ENCODE data around the gene SRRM2.

DNA sequence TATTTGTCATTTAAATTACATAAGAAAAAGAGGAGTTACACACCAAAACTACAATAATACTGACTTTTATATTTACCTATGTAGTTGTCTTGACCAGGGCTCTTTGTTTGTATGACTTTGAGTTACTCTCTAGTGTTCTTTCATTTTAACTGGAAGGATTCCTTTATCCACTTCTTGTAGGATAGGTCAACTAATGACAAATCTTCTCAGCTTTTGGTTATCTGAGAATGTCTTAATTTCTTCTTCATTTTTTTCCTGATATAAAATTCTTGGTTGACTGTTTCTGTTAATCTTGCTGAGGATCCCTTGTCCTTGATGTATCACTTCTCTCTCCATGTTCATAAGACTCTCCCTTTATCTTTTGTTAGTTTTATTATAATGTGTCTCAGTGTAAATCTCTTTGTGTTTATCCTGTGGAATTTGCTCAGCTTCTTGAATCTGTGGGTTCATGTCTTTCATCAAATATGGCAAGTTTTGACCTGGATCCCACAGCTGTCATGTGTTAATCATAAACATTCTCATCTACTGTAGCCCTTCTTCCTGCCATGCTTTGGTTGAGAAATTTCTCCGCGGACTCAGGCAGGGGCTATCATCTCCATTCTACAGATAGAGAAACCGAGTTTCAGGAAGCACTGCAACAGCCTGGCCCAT lies 51.2 kb downstream of the SRRM2 start:
- no peak for TF ChIP-seq GABPA (IDR thresholded peaks at IDR 0.05; ENCODE audit: low read depth)
- TF ChIP-seq, protein P1, sequence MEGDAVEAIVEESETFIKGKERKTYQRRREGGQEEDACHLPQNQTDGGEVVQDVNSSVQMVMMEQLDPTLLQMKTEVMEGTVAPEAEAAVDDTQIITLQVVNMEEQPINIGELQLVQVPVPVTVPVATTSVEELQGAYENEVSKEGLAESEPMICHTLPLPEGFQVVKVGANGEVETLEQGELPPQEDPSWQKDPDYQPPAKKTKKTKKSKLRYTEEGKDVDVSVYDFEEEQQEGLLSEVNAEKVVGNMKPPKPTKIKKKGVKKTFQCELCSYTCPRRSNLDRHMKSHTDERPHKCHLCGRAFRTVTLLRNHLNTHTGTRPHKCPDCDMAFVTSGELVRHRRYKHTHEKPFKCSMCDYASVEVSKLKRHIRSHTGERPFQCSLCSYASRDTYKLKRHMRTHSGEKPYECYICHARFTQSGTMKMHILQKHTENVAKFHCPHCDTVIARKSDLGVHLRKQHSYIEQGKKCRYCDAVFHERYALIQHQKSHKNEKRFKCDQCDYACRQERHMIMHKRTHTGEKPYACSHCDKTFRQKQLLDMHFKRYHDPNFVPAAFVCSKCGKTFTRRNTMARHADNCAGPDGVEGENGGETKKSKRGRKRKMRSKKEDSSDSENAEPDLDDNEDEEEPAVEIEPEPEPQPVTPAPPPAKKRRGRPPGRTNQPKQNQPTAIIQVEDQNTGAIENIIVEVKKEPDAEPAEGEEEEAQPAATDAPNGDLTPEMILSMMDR (IDR thresholded peaks at IDR 0.05; ENCODE audit: insufficient read depth, low read length) = no peak
